NCI-H524 (cell line): ENCODE results near the gene CXCL5.

Experiments used
- DNase-seq, 2 experiments: peaks; one replicate each; lab custom pipeline; 2025; lab: John Stamatoyannopoulos, UW

CXCL5 gene

DNA sequence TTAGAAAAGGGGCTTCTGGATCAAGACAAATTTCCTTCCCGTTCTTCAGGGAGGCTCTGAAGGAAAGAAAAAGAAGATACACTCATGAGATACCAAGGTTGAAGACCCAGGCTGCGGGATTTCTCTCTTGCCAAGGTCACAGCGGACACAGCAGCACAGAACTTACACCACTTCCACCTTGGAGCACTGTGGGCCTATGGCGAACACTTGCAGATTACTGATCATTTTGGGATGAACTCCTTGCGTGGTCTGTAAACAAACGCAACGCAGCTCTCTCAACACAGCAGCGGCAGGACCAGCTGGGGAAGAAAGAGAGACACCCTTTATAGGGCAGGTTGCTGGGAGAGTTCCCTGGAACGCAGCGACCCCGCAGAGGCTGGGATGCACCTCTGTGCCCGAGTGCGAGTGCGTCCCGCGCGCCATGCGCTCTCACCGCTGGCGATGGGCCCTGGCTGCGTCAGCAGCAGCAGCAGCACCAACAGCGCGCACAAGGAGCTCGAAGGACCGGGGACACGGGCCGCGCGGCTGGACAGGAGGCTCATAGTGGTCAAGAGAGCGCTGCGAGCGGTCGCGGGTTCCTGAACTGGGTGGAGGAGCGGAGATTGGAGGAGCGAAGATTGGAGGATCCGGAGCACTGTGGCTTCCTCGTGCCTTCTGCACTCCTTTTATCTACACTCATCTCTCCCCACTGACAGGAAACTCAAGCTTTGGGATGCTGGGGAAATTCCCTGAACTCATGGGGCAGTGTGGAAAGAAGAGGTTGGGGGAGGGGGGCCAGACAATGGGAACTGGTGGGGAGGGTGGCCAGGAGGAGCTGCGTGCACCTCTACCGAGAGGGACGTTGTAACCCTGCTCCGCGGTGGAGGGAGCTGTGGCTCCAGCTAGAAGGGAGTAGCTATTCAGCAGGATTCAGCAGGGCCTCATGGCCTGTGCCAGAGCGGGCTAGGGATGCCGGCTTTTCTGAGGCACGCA is at the start of gene CXCL5:
TSS of gene CXCL5 (minus strand) at position 638 of the 972 bp plus-strand sequence. CDS start at position 542, 96 bp downstream.
- peak in 1 of 2 experiments; percentile 42 for DNase-seq

DNA sequence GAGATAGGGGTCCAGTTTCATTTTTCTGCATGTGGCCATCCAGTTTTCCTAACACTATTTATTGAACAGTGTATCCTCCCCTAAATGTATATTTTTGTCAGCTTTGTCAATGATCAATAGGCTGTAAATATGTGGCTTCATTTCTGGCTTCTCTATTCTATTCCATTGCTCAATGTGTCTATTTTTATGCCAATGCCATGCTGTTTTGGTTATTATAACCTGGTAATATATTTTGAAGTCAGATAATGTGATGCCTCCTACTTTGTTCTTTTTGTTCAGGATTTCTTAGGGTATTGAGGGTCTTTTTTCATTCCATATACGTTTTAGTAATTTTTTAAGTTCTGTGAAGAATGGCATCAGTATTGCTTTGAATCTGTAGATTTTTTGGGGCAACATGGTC is 48.7 kb upstream of the CXCL5 start:
- DNase-seq = no peak

DNA sequence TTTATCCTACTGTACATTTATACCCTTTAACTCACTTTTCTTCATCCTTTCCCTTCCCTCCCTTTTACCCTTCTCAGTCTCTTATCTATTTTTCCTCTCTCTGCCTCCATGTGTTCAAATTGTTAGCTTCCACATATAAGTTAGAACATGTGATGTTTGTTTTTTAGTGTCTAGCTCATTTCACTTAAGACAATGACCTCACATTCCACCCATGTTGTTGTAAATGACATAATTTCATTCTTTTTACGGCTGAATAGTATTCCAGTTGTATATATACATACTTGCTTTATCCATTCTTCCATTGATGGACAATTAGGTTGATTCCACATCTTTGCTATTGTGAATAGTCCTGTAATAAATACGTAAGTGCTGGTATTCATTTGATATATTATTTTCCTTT is 47.3 kb upstream of the CXCL5 start:
- no peak for DNase-seq

DNA sequence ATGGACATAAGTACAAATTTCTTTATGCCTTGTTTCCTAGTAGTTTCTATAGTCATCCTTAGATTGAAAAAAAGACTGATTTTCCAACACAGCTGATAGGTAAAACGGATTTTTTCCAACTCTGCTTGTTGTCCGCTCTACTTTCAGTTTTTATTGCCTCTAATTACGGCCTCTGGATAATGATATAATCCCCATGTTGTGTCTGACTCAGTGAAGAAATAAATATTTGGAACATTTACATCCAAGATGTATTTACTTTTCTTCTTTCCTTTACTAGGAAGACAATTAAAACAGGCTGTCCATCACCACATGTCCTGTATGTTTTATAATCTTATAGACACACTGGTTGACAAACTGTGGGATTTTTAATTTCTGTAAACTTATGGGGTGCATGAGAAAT is 46.8 kb upstream of the CXCL5 start:
- no peak for DNase-seq

DNA sequence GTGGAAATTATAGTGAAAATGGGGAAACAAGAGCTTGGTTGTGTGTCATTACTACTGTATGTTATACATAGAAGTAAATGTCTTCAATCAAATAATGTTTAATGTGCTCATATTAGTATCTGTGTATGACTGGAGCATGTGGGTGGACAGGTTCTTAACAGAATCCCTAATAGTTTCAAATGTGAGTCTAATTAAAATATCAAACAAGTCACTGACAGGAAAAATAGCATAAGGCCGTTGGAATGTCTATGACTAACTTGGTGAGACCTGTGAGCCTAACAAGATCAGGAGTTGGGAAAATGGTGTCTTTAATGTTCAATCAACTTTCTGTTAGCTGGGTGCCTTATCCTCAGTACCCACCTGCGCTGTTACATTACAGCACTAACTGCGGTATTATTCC is 46.2 kb upstream of the CXCL5 start:
- DNase-seq = no peak

DNA sequence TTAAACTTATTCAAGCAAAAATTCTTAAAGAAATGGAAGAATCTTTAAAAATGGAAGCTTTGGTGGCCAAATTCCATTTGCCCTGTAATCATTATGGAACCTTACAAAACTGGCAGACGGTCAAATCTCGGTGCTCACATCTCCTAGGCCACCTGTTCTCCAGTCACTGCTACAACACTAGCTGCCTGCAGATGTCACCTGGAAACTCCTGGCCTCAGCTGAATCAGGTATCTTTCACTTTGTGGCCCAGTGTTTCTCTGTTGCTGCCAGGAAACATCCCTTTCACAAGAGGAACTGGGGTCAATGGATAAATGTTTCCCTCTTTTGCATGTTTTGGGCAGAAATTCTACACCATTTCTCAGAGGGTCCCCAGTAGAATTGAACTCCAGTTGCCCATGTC is 44.2 kb upstream of the CXCL5 start:
- no peak for DNase-seq

DNA sequence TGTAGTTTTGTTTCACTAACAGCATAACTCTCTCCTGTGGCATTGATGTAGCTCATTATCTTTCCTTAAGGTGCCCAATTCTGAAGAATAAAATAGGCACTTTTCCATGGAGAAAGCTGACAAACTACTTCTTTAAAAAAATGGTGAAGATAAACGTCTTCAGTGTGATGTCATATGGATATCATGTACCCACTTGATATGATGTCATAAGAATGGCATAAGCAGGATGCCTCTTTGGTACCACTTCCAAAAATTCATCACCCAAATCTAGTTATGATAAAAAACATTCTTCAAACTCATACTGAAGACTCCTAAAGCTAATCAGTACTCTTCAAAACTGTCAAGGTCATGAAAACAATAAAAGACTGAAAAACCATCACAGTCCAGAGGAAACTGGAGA is 42.9 kb upstream of the CXCL5 start:
- DNase-seq = no peak

DNA sequence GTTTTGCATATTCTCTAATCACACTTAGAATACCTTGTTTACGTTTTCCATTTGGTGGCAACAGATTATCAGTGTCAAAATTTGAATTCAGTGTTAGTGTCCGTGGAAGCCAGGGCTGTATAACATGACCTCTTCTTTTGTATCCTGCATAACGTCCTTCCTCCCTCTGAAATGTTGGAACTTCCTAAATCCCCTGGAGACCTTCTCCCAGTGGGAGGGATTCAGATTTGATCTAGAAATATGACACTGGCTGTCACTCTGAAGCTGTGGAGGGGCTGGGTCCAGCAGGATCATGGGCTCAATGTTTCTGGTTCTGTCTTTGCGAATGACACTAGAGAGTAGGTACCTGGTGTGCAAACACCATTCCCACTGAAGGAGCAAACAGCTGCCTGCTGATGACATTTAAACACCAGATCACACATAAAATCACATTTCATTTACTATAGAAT is 40.9 kb upstream of the CXCL5 start:
- peak in 1 of 2 experiments; percentile 5 for DNase-seq

DNA sequence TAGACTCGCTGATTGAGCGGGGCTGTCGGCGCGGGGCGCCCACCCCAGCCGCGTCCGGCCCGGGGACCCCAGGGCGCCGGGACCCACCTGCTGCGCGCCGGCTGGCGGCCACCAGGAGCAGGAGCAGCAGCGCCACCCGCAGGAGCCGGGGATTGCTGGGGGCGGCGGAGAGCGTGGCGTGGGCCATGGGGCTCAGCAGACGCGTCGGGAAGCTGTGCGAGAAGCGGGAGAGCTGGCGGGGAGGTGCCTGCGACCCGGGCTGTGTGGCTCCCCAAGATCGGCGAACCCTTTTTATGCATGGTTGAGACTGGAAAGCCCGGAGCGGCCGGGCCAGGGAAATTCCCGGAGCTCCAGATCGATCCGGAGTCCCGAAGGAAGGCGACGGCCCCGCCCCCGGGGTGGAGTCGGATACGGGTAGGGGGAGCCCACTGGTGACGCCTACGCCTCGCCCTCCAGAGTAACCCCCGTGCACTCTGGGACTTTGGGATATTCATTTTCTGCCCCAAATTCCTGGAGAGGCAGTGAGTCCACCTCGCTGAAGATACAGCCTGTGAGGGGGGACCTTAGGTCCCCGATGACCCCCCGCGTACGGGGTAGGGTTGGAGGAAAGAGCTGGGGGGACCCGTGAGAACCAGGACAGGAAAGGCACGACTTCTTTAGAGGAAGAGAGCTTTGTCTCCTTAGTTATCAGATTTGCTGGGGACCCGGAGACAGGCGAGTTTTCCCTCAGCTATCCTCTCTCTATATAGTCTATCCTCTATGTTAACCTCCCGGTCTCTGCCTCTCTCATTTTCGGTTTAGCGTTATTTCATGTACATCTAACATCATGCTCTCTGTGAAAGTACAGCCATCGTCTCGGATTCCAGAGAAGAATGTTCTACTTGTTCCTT is 40.2 kb upstream of the CXCL5 start, which contains the start of gene CXCL3:
TSS of gene CXCL3 (minus strand) at position 265 of the 890 bp plus-strand sequence. CDS start at position 187, 78 bp downstream.
- peak; percentile 6 to 27 for DNase-seq

DNA sequence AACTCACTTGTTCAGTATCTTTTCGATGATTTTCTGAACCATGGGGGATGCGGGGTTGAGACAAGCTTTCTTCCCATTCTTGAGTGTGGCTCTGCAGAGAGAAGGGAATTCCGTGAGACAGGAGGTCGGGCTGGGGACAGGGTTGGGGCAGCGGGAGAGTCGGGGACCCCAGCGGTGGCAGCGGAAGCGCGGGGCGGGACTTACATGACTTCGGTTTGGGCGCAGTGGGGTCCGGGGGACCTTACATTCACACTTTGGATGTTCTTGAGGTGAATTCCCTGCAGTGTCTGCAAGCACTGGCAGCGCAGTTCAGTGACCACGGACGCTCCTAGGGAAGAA is 39.6 kb upstream of the CXCL5 start:
- no peak for DNase-seq

DNA sequence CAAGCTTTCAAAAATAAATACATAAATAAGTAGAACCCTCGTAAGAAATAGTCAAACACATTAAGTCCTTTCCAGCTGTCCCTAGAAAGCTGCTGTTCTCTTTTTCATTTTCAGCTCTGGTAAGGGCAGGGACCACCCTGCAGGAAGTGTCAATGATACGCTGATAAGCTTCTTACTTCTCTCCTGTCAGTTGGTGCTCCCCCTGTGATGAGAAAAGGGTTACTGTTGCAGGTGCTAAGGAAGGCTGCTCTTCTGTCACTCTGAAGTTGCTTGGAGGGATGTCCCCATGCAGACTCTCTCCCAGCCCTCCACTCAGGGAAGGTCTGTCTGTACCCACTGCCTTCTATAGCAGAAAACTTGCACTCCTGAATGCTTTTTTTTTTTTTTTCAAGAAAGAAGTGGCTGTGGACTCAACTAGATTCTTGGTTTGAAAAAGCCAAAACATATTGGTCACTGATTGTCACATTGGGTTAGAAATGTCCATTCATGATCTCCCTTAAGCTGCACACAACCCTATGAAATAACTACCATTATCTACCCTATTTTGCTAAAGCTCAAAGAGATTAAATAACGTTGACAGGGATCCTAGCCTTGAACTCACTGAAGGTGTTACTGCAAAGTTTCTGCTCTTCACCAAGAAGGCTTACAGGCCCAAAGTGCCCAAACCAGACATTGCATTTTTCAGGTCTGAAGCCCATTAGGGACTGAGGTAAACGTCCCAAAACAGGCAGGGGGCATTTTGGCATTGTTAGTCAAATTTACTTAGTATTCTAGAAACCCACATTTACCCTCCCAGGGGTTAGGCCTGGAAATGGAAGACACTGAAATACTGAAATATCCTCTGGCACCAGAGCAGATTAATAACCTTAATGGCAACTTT is 38.8 kb upstream of the CXCL5 start:
- no peak for DNase-seq

DNA sequence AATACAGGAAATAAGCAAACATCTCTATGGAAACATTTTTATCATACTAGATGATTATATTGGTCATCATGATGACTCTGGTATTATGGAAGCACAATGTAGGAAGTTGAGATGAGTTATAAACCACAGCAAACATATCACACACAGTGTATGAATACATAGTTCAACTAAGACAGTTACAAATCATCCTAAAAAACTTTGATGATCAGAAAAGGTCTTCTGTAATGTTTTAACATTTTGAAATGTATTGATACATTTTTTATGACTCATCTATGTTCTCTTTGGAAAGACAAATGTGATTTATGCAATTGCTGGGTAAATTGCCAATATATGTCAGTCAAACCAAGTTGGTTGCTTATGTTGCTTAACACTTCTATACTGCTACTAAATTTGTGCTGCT is 35.3 kb upstream of the CXCL5 start:
- DNase-seq = no peak

DNA sequence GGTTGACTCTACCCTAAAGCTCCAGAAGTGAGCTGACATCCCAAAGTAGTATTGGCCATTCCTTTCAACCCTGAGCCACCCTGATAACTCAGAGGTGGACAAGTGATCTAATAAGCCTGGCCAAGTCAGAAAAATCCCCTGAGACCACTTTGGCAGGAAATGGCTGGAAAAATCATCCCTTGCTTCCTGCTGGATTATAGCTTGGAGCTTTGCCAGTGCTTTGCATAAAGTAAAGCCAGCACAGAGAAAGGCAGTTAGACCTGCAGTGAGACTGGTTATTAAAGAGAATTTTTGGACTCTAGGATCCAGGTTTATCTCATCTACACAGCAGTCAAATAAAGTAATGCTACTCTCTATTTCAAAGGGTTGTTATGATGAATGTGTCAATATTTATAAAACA is 33.6 kb upstream of the CXCL5 start:
- no peak for DNase-seq

DNA sequence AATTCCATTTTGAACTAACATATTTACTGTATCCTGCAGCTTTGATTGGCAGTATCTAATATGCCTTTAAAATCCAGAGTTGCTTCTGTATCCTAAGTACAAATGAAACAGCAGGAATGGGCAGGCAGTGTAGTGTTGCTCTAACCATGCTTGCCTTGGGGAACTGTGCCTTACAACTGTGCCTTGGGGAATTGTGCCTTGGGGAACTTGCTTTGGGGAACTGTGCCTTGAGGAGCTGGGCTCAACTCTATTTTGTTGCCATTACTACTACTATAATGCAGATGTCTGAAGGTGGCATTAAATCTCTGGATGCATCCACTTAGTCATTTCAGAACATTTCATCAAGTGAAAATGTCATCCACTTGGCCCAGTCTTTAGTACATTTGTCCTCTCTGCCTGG is 33.1 kb upstream of the CXCL5 start:
- DNase-seq = no peak

DNA sequence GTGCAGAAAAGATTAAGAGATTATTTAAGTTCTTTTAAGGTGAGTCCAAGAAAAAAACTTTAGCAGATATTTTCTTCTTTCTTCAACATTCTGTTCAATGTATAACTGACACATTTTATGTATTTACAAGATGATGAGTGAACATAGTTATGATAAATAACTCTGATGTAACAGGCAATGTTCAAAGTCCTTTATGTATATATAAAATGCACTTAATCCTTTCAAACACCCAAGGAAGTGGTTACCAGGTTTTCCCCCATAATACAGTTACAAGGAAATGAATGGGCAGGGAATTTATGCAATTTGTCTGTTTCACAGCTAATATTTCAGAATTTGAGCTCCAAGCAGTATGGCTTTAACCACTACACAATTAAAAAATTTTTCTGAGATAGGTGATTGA is 31.8 kb upstream of the CXCL5 start:
- no peak for DNase-seq

DNA sequence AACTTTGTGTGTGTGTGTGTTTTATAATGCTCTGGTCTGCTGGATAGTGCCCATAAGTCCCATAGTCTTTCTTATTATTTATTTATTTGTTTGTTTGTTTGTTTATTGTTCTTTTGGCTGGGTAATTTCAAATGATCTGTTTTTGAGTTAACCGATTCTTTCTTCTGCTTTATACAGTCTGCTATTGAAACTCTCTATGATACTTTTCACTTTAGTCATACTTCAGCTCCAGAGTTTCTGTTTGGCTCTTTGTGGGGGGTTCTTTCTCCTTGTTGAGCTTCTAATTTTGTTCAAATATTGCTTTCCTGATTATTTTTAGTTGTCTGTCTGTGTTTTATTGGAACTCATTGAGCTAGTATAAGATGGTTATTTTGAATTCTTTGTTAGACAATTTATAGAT is 30.0 kb upstream of the CXCL5 start:
- no peak for DNase-seq

DNA sequence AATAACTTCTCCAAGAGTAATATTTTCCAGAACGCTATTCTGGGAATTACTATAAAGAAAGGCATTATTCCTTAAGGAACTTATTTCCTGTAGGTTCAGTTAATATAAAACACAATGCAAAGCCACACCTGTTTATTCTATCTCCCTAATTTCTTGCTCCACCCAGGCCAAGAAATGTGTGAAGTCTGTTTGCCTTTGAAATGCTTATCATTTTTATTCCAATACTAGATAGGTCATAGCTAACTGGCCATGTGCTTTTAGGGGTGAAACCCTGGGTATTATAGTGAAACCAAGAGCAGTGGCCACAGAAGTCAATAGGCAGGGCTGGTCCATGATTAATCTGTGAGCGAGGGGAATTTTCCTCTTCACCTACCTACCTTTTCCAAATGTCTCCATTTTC is 25.2 kb upstream of the CXCL5 start:
- DNase-seq = no peak

DNA sequence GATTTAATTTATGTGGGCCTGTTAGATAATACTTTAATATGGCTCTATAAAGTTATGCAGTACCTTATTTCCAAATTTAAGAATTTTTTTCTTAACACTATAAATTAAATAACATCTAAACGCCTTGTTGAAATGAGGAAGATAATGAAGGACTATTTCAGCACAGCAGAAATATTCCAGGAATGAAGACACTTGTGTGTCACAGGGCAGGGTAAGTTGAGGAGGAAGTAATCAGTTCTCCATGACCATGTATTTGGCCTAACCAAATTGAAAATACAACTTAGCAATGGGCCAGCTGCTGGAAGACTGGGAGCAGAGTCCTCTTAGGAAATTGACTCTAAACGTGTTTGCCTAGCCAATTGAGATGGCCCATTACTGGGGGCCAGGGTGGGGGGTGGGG is 23.1 kb upstream of the CXCL5 start:
- DNase-seq = no peak

DNA sequence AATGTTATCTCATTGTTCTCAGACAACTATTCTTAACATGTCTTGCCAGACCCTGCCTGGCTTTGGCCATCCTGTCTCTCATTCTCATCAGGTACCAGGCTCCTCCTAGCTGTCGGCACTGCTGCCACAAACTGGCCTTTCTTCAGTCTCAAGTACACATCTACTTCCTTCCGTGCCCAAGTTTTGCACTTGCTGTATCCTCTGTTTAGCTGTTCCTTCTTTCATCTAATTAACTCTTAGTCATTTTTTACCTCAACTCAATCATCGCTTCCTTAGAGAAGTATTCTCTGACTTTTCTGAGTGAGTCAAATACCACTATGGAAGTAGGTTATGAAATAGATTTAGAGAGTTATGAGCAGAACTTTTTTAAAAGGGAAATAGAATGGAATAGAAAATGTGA is 20.3 kb upstream of the CXCL5 start:
- DNase-seq = no peak

DNA sequence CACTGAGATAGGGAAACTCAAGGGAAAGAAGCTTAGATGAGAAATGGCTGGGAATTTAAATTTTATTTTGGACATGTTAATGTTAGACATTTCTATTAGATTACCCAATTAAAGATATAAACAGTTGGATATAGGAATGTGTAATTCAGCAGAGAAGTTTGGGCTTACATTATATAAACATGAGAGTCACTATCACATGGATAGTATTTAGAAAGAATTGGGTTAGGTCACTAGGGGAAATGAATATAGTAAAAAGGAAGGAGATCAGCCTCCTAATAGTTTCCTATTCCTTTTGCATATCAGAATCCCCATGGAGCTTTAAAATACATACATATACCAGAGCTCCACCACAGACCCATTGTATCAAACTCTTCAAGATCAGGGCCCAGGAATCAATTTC is 19.6 kb upstream of the CXCL5 start:
- no peak for DNase-seq

DNA sequence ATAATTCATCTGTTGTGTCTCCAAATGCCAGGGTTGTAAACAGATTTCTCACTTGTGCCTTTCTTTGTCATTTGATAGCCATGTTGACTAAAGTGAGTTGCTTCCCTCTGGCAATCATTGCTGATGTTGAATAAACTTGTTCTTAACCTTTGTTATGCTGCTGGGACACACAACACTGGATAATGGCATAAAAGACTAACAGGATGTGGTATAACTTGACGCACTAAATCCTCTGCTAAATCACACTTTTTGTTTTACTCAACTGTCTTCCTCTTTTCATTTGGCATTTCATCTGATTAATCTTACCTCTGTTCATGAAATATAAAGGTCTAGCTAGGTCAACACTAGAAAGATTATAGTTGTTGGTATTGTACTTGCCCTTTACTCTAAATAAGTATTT is 17.6 kb upstream of the CXCL5 start:
- DNase-seq = no peak
